Fibroblast of lung (primary cell): ENCODE measurements around the gene SPATA2. TPM values are rescaled to one million over a fixed set of nuclear protein-coding genes. Genes with fewer than 3 reads are reported as not detected.

ENCODE experiments used
- DNase-seq, 2 donors: peaks; one replicate each; pipeline versions ENCODE4 v3.0.0 to v3.0.0-alpha.2; 2010; ENCODE audit warnings: low read depth in 2 of 2
- H2AFZ ChIP-seq: 2 replicates; pipeline ENCODE4 v1.5.1; 2012; ENCODE audit warnings: low read length, control low read depth, inconsistent platforms
- H3K27ac ChIP-seq: 2 replicates; pipeline ENCODE4 v1.5.1; 2011; ENCODE audit warnings: low read length, control low read depth; ENCODE audit not compliant: insufficient read depth
- H3K27me3 ChIP-seq: 2 replicates; pipeline ENCODE4 v1.5.1; 2011; ENCODE audit warnings: mild to moderate bottlenecking, low read length; ENCODE audit not compliant: control insufficient read depth, insufficient read depth
- H3K36me3 ChIP-seq: 2 replicates; pipeline ENCODE4 v1.5.1; 2011; ENCODE audit warnings: low read length; ENCODE audit not compliant: control insufficient read depth, insufficient read depth
- H3K4me1 ChIP-seq: 2 replicates; pipeline ENCODE4 v1.5.1; 2011; ENCODE audit warnings: low read length; ENCODE audit not compliant: control insufficient read depth, insufficient read depth; ENCODE audit errors: extremely low read depth
- H3K4me2 ChIP-seq: 2 replicates; pipeline ENCODE4 v1.5.1; 2011; ENCODE audit warnings: low read length, control low read depth; ENCODE audit not compliant: insufficient read depth; ENCODE audit errors: extremely low read depth
- H3K4me3 ChIP-seq, 4 experiments: fragments of 200-600 bp in 1 of 4; sonication (generic) in 1 of 4; replicated peaks in 1 of 4; 2 replicates each; pipeline ENCODE4 v1.5.1; 2011 to 2016; ENCODE audit warnings: low read length in 4 of 4, low read depth in 3 of 4, mild to moderate bottlenecking in 3 of 4, control low read depth in 2 of 4, inconsistent platforms in 1 of 4, mixed read lengths in 1 of 4; ENCODE audit not compliant: insufficient read depth in 1 of 4; ENCODE audit errors: control extremely low read depth in 1 of 4
- H3K79me2 ChIP-seq: 2 replicates; pipeline ENCODE4 v1.5.1; 2012; ENCODE audit warnings: mild to moderate bottlenecking, low read length, inconsistent platforms; ENCODE audit not compliant: control insufficient read depth, insufficient read depth
- H3K9ac ChIP-seq: 2 replicates; pipeline ENCODE4 v1.5.1; 2011; ENCODE audit warnings: mild to moderate bottlenecking, low read length, control low read depth; ENCODE audit not compliant: insufficient read depth
- H3K9me3 ChIP-seq: 2 replicates; pipeline ENCODE4 v1.5.1; 2012; ENCODE audit warnings: low read depth, low read length; ENCODE audit not compliant: control insufficient read depth, insufficient read depth
- H4K20me1 ChIP-seq: 2 replicates; pipeline ENCODE4 v1.5.1; 2011; ENCODE audit warnings: low read length; ENCODE audit not compliant: control insufficient read depth, insufficient read depth; ENCODE audit errors: extremely low read depth
- CTCF ChIP-seq, 2 donors: IDR thresholded peaks in 1 of 2; conservative IDR thresholded peaks in 1 of 2; 1 replicate in 1 of 2; 2 replicates in 1 of 2; pipeline ENCODE4 v1.5.1; 2011 to 2012; ENCODE audit warnings: low read length in 2 of 2, control low read depth in 1 of 2, inconsistent platforms in 1 of 2, low read depth in 1 of 2, mild to moderate bottlenecking in 1 of 2
- EZH2 ChIP-seq: IDR thresholded peaks from 2 replicates; pipeline ENCODE4 v1.5.1; 2012; ENCODE audit warnings: low read length, control low read depth, mild to moderate bottlenecking; ENCODE audit errors: missing control alignments
- polyA plus RNA-seq, 2 donors: library from polyadenylated mRNA; depleted of rRNA in 1 of 2; stranded (reverse) in 1 of 2; unstranded in 1 of 2; fragments of >200 nt; gene quantifications; 2 replicates each; pipeline ENCODE4 v1.2.1, GENCODE V29; 2011 to 2012; ENCODE audit warnings: missing spikeins in 1 of 2
- total RNA-seq: library from RNA; depleted of rRNA; stranded (reverse); fragments of >200 nt; gene quantifications from 2 replicates; pipeline ENCODE4 v1.2.1, GENCODE V29; 2014

The SPATA2 gene
- total and polyA plus RNA-seq, 2 donors (not counting 1 experiment from before 2014, with no cell fraction given) = 2.0 to 3.6 TPM

GRCh38 chr20:49874696-49875095, 40.6 kb downstream of the SPATA2 start:
- no peaks in the 10 kb centered on the region for H3K4me1 ChIP-seq
- H3K79me2 ChIP-seq = no peaks in the 10 kb centered on the region
- H3K9me3 ChIP-seq = no peaks in the 10 kb centered on the region
- TF ChIP-seq CTCF (conservative IDR thresholded peaks at IDR 0.05 in 1 of 2, IDR thresholded peaks at IDR 0.05 in 1 of 2; ENCODE audit: low read depth in 1 of 2, low read length in 2 of 2) = no peak
- TF ChIP-seq EZH2 = no peak
- no peak for DNase-seq
- no peak overlapping the region for H2AFZ ChIP-seq
- H3K36me3 ChIP-seq = no peaks in the 10 kb centered on the region
- no peak overlapping the region for H3K9ac ChIP-seq
- no peak overlapping the region for H3K27ac ChIP-seq
- H3K27me3 ChIP-seq = no peaks in the 10 kb centered on the region
- no peak overlapping the region for H3K4me2 ChIP-seq
- no peaks in the 10 kb centered on the region for H4K20me1 ChIP-seq
- no peak overlapping the region for H3K4me3 ChIP-seq

GRCh38 chr20:49872056-49872455, 43.3 kb downstream of the SPATA2 start:
- no peak for TF ChIP-seq EZH2
- Histone ChIP-seq H3K36me3 (no peaks in the 10 kb centered on the region), H4K20me1 (no peaks in the 10 kb centered on the region), H3K9ac (no peak overlapping the region), H3K9me3 (no peaks in the 10 kb centered on the region), H3K4me2 (no peak overlapping the region), H3K4me1 (no peaks in the 10 kb centered on the region), H3K27me3 (no peaks in the 10 kb centered on the region), H3K4me3 (no peak overlapping the region), H2AFZ (no peak overlapping the region), H3K79me2 (no peaks in the 10 kb centered on the region), H3K27ac (no peak overlapping the region)
- DNase-seq = no peak

GRCh38 chr20:49871391-49871948, 43.9 kb downstream of the SPATA2 start:
- TF ChIP-seq CTCF (conservative IDR thresholded peaks at IDR 0.05 in 1 of 2, IDR thresholded peaks at IDR 0.05 in 1 of 2; ENCODE audit: low read depth in 1 of 2, low read length in 2 of 2) (no peak), EZH2 (no peak)
- Histone ChIP-seq H3K4me2 (no peak overlapping the region), H3K9ac (no peak overlapping the region), H3K36me3 (no peaks in the 10 kb centered on the region), H2AFZ (no peak overlapping the region), H3K27me3 (no peaks in the 10 kb centered on the region), H3K9me3 (no peaks in the 10 kb centered on the region), H3K4me1 (no peaks in the 10 kb centered on the region), H3K27ac (no peak overlapping the region), H3K79me2 (no peaks in the 10 kb centered on the region), H3K4me3 (no peak overlapping the region), H4K20me1 (no peaks in the 10 kb centered on the region)
- DNase-seq = no peak
